LoVo (cell line): ENCODE data around the gene XPR1.

Experiments
- DNase-seq: peaks from one replicate; pipeline ENCODE4 v3.0.0-alpha.2; 2016; ENCODE audit warnings: low spot score

Gene XPR1

DNA sequence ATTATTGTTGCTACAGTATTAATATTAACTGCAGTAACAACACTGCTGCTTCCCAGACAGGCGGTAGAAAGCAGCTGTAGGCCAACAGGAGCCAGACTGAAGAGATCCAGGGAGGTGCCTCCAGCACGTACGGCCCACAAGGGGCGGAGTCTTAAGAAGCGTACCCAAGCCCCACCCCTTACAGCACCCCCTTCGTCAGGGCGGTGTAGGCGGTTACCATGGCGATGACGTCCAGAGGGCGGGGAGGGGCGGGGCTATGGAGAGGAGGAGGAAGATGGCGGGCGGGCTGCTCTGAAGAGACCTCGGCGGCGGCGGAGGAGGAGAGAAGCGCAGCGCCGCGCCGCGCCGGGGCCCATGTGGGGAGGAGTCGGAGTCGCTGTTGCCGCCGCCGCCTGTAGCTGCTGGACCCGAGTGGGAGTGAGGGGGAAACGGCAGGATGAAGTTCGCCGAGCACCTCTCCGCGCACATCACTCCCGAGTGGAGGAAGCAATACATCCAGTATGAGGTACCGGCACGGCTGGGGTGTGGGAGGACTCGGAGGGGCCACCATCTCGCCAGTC, at the start of gene XPR1:
XPR1 (plus strand) TSS at position 257 of the 560 bp plus-strand sequence; CDS start at position 437, 180 bp downstream.
- peak; percentile 97 for DNase-seq

DNA sequence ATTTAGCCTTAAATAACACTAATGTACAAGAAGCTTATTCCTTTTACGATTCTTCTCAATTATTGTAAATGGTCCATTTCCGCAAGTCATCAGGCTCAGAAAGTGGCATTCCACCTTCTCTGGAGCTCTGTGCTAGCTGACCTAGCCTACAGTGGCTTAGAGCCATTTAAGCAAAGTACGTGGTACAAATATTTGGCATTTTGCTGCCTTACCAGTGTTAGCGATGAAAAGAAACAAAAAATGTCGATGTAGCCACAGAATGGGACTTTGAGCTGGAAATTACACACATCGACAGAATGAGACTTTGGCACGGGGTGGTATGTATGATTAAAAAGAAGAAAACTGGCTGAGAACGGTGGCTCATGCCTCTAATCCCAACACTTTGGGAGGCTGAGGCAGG, 47.0 kb upstream of the XPR1 start:
- DNase-seq: no peak

DNA sequence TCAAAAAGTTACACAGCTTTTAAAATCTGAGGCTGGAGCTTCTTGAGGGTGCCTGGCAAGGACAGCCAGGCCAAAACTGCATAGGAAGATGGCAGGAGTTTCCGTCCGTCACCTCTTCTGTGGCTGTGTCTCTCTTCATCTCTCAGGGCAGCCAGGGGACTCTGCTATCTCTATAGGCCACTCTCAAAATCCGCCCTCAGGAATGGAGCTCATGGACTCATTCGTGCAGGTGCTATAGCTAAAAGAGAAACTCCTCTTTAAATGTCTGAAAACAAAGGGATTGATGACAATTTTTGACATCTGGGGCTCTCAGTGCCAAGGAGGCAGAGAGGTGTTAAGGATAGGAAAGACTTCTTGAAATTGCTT, 45.8 kb upstream of the XPR1 start:
- no peak for DNase-seq

DNA sequence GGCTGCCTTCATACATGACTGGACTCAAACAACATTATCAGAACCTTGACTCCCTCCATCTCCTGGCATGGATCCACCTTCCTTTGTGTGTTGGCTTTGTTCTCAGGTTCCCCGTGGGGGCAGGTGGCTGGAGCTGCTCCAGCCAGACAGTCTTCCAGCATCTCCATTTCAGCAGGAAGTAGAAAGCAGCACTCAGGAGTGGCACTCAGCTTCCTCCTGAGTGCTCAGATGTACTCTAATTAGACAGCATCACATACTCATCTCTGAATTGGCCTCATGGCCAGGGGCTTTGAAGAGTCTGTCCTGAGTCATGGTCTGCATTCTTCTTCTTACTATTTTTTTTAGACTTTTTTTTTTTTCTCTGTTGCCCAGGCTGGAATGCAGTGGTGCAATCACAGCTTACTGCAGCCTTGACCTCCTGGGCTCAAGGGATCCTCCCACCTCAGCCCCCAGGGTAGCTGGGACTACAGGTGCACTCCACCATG, 45.1 kb upstream of the XPR1 start:
- peak; percentile 41 for DNase-seq

DNA sequence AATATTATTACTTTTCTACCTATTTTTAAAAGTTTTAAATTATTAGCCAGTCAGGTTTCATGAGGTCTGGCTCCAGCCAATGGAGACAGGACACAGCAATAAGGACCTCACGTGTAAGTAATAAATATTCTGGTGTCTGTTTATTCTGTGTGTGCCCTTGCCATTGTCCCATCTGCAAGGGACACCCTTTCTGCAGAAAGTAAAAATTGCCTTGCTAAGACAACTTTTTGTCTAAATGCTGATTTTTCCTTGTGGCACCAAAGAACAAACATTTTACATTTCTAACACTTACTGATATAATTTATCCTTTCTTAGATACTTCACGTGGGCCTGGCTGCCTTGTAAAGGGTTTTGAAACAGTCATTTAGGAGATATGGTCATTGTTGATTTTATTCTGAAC, 43.7 kb upstream of the XPR1 start:
- DNase-seq: no peak

DNA sequence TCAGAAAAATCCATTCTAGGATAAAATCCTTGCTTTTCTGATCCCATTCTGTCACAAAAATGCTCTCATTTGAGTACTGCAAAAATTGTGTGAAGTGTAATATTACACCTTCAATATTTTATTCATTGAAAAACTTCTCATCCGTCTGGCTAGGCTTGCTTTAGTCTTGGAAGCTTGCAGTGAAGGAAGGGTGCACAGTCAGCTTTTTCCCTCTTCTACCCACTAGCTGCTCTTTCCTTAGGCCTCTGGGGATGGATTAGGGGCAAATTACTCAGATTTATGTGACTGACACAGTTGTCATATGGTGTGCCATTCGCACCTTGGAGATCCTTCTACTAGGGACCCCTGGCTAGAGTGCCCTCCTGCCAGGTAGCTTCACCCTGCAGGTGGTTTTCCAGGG, 40.9 kb upstream of the XPR1 start:
- DNase-seq: no peak

DNA sequence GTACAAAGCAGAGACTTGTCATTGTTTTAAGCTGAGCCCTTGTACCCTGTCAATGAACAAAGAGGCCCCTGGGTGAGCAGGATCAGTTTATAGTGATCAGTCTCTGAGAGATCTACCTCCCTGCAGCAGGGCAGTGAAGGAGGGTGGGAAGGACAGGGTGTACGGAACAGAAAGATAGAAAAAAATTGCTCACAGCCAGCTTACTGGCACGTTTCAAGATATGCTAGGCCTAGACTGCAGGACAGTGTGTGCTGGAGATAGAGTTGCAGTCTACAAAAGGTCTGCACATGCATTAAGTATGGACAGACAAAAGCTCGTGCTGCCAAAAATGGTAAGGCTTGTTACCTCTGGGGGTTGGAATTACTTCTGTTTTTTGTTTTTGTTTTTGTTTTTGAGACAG, 38.4 kb upstream of the XPR1 start:
- DNase-seq: no peak

DNA sequence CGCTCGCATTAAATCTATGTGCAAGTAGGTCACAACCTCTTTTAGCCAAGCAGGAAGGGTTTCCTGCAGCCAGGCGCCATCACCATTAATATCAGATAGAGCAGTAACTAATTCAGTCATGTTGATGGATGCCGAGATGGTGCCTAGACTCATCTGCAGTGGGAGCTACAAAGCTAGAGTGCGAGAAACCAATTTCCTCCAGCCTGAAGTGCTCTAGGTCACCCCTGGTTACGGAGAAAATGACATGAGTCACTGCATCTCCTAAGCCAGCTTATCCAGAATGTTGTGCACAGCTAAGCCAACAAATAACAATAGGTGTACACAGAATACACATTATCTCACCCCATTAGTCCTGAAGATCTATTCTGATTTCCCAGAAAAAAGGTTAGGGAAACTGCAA, 37.1 kb upstream of the XPR1 start:
- DNase-seq: no peak

DNA sequence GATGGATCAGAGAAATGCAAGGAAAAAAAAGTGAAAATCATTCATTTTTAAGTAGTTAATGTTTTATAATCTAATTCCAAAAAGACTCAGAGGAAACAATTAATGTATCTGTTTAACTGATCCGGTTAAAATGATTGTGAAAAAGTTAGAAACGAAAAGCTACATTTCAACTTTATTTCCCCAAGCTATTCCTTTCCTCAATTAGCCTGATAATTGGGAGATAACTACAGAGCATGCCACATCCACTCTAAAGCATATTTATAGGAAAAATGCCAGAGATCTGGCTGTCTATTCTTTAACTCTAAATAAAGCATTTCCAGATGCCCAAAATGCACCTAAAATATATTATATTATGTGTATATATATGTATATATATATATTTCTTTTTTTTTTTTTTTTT, 35.9 kb upstream of the XPR1 start:
- DNase-seq: no peak

DNA sequence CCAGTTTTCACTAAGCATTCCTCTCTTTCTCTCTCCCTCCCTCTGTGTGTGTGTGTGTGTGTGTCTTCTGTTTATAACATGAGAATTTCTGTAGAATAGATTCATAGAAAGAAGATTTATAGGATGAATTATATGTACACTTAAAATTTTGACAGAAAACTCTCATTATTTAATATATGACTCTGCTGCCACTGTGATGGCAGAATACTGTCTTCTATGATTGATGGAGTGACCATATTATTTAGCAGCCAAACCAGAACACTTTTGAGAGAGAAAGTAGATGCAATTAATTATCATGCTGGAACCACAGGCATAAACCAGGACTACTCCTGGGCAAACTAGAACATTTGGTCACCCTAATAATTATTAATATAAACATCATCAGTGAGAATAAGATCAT, 34.3 kb upstream of the XPR1 start:
- DNase-seq: no peak

DNA sequence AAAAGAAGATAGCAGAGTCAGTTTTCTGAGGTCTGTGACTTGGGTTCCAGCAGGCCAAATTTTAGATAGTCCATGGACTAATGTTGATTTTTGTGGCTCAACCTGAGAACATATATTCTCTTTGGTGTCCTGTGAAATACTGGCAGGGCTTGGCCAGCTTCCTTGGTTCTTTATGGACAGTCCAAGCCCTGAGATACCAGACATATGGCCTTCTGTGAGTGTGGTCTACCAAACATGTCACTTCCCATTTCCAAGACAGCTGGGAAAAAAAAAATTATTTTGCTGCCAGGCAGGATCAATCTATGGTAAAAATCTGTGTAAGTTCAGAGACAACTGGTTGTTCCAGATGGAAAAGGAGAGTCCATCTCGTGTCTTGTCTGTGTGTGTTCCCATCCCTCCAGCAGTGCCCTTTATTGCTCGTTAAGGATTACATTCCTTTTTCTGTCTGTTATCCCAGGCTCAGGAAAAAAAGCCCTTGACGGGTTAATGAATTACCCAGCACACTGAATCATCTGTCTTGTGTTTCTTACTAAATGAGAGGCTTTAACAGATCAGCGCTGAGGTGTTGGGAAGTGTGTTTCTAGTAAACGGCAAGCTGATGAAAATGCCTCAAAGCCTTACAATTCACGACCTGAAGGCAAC, 33.4 kb upstream of the XPR1 start:
- DNase-seq: peak; percentile 78

DNA sequence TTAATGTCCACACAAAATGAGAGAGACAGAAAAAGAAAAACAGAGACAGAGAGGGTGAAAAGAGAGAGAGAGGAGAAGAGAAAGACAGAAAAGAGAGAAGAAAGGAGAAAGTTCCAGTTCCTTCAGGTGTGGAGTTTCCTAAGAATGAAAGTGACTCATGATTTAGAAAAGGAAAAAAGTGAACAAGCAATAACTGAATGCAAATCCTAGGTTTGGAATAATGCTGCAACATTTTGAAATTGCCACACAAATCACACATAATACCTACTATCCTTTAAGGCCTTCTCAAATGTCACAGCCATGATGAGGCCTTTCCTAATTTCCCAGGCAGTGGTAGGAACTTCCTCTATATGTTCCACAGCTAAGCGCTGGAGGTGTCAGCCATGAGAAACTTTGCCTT, 31.5 kb upstream of the XPR1 start:
- no peak for DNase-seq

DNA sequence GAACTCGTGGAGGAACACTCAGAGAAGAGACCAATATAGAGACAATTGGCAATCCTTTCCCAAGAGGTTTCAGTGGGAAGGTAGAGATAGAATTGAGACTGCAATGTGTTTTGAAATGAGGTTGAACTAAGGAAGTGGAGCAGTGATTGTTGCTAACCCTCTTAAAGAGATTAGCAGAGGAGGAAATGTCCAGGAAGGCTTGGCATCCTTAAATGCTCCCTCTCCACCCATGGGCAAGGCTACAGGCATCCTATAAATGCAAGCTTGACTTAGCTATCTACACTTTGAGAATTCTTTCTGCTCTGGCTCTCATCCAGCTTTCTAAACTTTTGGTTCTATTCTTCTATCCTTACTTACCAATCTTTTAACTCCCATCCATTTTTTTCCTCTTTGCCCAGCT, 30.3 kb upstream of the XPR1 start:
- DNase-seq: no peak

DNA sequence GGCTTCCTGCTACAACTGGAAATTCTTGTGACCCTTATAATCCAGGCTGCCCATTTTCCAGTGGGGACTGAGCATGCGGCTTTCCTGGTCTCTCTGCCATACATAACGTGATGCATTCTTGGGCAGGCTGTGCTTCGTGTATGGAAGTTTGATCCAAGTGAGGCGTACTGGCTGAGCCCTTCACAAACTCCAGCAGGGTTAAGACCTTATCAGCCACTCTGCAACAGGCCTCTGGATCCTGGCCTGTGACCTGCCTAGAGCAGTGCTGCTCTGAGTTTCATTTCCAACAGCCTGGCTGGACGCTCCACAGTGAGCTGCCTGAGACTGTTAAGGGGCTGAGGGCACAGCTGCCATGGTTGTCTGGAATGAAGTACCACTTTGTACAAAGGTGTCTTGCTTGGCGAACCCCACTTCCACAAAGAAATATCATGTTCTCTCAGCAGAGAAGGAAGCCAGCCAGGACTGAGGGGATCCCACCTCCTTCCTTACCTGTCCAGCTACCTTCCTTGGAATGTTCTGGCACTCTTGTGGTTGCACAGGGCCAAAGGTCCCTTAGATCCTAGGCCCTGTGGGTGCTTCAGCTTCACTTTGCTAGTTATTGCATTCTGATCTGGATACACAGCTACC, 28.5 kb upstream of the XPR1 start:
- no peak for DNase-seq

DNA sequence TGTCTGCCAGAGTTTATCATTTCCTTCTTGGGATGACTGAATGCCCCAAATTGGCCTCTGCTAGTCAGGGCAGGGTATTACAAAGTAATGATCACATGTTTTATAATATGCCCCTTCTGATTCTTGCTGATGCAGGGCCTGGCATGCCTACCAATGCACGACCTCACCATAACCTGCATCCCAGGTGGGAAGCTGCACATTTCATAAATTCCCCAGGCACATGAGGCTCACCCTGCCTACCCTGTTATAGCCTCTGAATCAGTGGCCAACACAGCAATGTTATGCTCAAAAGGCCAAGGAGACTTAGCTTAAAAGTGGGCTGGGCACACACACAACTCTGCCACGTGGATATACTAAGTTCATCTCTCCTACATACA, 28.0 kb upstream of the XPR1 start:
- DNase-seq: no peak

DNA sequence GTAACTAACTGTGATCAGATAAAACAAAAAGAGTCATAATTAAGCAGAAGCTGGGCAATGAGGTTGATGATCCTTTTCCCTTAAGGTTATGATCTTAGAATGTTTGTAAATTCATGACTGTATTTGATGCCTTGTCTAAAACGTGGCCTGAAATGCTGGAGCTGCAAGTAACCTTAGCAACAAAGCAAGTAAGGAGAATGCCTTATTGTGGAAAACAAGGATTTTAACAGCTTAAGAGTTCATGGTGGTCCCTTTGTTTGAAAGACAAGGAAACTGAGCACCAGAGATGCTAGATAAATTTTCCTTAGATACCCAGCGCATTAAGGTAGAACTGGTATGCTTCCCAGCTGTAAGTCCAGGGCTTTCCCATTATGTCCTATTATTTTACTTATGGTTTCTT, 25.7 kb upstream of the XPR1 start:
- DNase-seq: no peak

DNA sequence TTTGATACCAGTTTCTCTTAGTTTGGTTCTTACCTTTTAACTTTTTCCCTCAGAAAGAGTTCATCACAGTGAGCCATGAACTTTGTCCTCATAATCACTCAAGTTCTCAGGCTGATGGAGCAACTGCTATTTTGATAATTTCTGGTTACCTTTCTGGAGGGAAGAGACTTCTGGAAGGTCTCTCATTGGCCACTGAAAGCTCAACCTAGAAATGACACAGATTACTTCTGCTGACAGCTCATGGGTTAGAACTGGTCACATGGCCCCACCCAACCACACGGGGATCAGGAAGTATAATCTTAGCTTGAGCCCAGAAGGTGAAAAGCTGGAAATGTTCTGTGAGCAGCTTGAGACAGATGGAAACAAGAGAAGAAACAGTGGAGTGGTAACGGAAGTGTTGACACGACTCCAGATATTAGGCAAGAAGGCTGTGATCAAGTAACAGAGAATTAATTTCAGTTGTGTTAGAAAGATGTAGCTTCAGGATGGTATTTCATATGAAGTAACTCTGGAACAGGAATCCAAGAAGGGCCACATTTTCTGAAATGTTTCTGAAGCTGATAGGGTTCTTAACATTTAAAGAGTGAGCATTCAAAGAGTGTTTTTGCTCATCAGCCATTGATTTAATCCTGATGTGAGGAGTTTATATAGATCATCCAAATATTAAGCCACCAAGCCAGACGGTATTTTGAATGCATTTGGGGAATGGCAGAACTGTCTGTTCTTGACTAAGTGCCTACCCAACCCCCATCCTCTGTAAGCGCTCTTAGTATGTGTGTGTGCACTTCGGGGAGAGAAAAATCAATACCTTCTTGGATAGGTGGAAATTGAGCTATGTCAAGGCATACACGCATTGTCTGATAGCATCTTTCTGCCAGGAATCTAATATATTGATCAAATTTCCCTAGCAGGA, 21.9 kb upstream of the XPR1 start:
- no peak for DNase-seq

DNA sequence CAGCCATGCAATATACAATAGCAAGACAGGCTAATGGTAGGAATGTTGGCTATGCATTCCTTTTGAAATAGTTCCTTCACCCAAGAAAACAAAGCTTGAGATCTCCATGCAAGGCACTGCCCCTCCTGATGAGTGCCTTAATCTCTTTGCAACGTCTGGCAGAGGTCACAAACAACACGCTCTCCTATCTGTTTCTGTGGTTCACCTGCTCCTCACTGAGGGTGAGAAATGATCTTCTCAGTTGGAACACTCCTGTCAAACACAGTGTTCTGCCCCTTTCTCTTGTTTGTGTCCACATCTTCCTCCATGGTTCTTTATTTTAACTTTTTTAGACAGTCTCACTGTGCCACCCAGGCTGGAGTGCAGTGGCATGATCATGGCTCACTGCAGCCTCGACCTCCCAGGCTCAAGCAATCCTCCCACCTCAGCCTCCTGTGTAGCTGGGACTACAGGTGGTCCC, 21.2 kb upstream of the XPR1 start:
- DNase-seq: no peak

DNA sequence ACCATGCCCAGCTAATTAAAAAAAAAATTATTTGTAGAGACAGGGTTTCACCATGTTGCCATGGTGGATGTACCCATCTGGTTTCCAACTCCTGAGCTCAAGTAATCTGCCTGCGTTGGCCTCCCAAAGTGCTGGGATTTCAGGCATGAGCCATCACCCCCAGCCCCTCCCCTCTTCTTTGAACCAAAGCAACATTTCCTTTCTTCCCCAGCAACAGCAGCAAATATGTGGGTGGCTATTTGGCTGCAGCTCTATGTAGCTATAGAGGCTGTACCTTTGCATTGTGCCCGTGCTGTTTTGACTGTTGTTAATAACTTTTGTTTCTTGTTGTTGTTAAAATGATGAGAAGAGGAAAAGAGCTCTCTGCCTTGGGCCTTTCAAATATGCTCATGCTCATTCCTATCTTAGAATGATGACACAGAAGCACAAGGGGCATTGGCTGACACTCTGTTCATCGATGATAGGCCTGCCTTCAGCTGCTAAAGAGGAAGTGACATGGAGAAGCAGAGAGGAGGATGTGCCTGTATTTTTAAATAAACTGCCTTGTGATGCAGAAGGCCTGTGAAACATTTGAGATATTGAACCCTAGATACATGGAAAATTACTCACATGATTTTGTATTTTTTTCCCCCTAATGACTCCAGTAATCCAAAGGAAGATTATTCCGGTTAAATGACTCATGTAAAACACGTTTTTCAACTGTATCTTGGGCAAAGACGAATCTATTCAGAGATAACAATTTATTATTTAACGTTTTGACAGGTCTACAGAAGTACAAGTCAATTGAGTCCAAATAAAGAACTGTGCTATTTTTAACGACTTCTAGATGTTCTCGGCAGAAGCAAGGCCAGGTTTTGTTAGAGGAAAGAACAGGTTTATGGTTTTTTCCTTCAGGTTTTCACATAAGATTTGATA, 20.5 kb upstream of the XPR1 start:
- no peak for DNase-seq

DNA sequence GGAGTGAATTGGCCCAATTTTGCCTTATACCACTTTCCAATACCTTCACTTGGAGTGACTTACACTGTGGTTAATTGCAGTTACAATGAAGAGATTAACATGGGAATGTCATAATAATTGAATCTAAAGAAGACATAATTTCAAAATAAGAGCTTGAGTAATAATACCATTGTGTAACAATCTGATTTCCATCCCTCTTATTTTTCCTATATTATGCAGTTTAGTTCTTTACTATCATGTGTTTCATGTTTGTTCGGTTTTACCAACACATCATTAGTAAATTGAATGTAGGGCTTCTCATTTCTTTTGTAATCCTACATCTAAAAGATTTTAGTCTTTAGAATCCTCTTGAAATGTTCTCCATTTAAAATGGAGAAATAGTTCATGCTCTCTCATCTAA, 19.2 kb upstream of the XPR1 start:
- DNase-seq: no peak

DNA sequence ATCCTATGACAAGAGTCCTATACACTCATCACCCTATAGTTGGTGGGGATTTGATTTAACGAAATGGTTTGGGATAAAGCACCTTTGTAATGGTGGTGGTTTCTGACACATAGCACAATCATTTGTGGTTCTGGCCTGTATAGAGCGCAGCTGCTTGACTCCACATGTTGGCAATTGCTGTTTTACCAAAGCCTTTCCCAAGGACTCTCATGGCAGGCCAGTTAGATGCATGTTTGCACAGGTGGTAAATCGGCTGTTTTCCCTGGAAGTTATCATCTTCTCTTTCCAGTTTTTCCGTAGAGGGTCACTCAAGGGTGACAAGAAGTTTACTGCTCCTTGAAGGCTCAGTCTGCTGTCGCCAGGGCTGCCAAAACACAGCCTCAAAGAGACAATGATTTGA, 17.1 kb upstream of the XPR1 start:
- DNase-seq: no peak
